Measurements from ENCODE around the gene TRAF3IP1. TPM values are rescaled to one million over a fixed set of nuclear protein-coding genes. Genes with fewer than 3 reads are reported as not detected.

TRAF3IP1 gene
- total and polyA plus RNA-seq, 2 donors = 9.6 to 13.6 TPM

GRCh38 chr2:238425979-238426567 lies 105.8 kb downstream of the TRAF3IP1 start:
- no peak for DNase-seq (ENCODE audit: extremely low spot score)

GRCh38 chr2:238426568-238427434 lies 106.5 kb downstream of the TRAF3IP1 start, which contains the start of gene ASB1:
Gene ASB1, plus strand, starts transcription at chr2:238426927. Its CDS starts 144 bp downstream, at chr2:238427071.
- H3K4me3 ChIP-seq (ENCODE audit: low read depth, low read length) = peak within 1 kb of the TSS; percentile 93

More at GRCh38 chr2:238425979-238426567, 105.8 kb downstream of the TRAF3IP1 start:
- Histone ChIP-seq H3K4me1 (ENCODE audit: insufficient read depth) (peaks cover 2% of the 10 kb centered on the region), H3K4me3 (ENCODE audit: low read depth, low read length) (peak overlapping the region; percentile 93), H3K27ac (ENCODE audit: low read depth) (peak overlapping the region; percentile 79), H3K36me3 (ENCODE audit: insufficient read depth) (no peaks in the 10 kb centered on the region)
- 3% methylated on average over 24 of the region's 24 CpGs for WGBS

GRCh38 chr2:238427435-238428162 lies 107.3 kb downstream of the TRAF3IP1 start:
- Histone ChIP-seq H3K27ac (ENCODE audit: low read depth) (peak overlapping the region; percentile 79), H3K4me3 (ENCODE audit: low read depth, low read length) (peak overlapping the region; percentile 93), H3K36me3 (ENCODE audit: insufficient read depth) (no peaks in the 10 kb centered on the region), H3K4me1 (ENCODE audit: insufficient read depth) (peaks cover 2% of the 10 kb centered on the region)
- DNase-seq (ENCODE audit: extremely low spot score) = no peak
- 7% methylated on average over 20 of the region's 20 CpGs for WGBS

More at GRCh38 chr2:238426568-238427434, 106.5 kb downstream of the TRAF3IP1 start, which contains the start of gene ASB1:
- Histone ChIP-seq H3K27ac (ENCODE audit: low read depth) (peak within 1 kb of the TSS; percentile 79), H3K36me3 (ENCODE audit: insufficient read depth) (no peaks in the 10 kb centered on the region), H3K4me1 (ENCODE audit: insufficient read depth) (peaks cover 2% of the 10 kb centered on the region)
- DNase-seq (ENCODE audit: extremely low spot score) = peak; percentile 33
- under 1% methylated on average over 104 of the region's 104 CpGs for WGBS

- DNase-seq (ENCODE audit: extremely low spot score) = no peak
- WGBS = 96% methylated on average over 8 of the region's 8 CpGs
- Histone ChIP-seq H3K4me1 (ENCODE audit: insufficient read depth) (peaks cover 2% of the 10 kb centered on the region), H3K27ac (ENCODE audit: low read depth) (no peak overlapping the region), H3K4me3 (ENCODE audit: low read depth, low read length) (no peak overlapping the region), H3K36me3 (ENCODE audit: insufficient read depth) (no peaks in the 10 kb centered on the region)
Observed at GRCh38 chr2:238428866-238429265, 108.5 kb downstream of the TRAF3IP1 start.

GRCh38 chr2:238430781-238431180 lies 110.5 kb downstream of the TRAF3IP1 start:
- peaks cover 2% of the 10 kb centered on the region for H3K36me3 ChIP-seq (ENCODE audit: insufficient read depth)
- WGBS = 99% methylated on average over 6 of the region's 6 CpGs
- DNase-seq (ENCODE audit: extremely low spot score) = no peak
- no peak overlapping the region for H3K4me3 ChIP-seq (ENCODE audit: low read depth, low read length)
- no peak overlapping the region for H3K27ac ChIP-seq (ENCODE audit: low read depth)
- peaks cover 2% of the 10 kb centered on the region for H3K4me1 ChIP-seq (ENCODE audit: insufficient read depth)

GRCh38 chr2:238431456-238431855 lies 111.1 kb downstream of the TRAF3IP1 start:
- Histone ChIP-seq H3K36me3 (ENCODE audit: insufficient read depth) (peaks cover 3% of the 10 kb centered on the region), H3K27ac (ENCODE audit: low read depth) (no peak overlapping the region), H3K4me1 (ENCODE audit: insufficient read depth) (no peaks in the 10 kb centered on the region), H3K4me3 (ENCODE audit: low read depth, low read length) (no peak overlapping the region)
- no peak for DNase-seq (ENCODE audit: extremely low spot score)
- WGBS = 74% methylated on average over 1 of the region's 1 CpG

GRCh38 chr2:238433300-238433915 lies 113.1 kb downstream of the TRAF3IP1 start:
- Histone ChIP-seq H3K27ac (ENCODE audit: low read depth) (no peak overlapping the region), H3K4me1 (ENCODE audit: insufficient read depth) (no peaks in the 10 kb centered on the region), H3K36me3 (ENCODE audit: insufficient read depth) (peaks cover 3% of the 10 kb centered on the region), H3K4me3 (ENCODE audit: low read depth, low read length) (no peak overlapping the region)
- 92% methylated on average over 14 of the region's 14 CpGs for WGBS
- DNase-seq (ENCODE audit: extremely low spot score) = no peak

- WGBS = 93% methylated on average over 13 of the region's 13 CpGs
- DNase-seq (ENCODE audit: extremely low spot score) = no peak
- no peak overlapping the region for H3K27ac ChIP-seq (ENCODE audit: low read depth)
- H3K36me3 ChIP-seq (ENCODE audit: insufficient read depth) = peaks cover 3% of the 10 kb centered on the region
- H3K4me3 ChIP-seq (ENCODE audit: low read depth, low read length) = no peak overlapping the region
- H3K4me1 ChIP-seq (ENCODE audit: insufficient read depth) = no peaks in the 10 kb centered on the region
Observed at GRCh38 chr2:238433941-238434845, 113.9 kb downstream of the TRAF3IP1 start.

GRCh38 chr2:238434846-238435751 lies 114.8 kb downstream of the TRAF3IP1 start:
- H3K4me1 ChIP-seq (ENCODE audit: insufficient read depth) = no peaks in the 10 kb centered on the region
- H3K27ac ChIP-seq (ENCODE audit: low read depth) = no peak overlapping the region
- peaks cover 3% of the 10 kb centered on the region for H3K36me3 ChIP-seq (ENCODE audit: insufficient read depth)
- H3K4me3 ChIP-seq (ENCODE audit: low read depth, low read length) = no peak overlapping the region
- 92% methylated on average over 24 of the region's 24 CpGs for WGBS
- no peak for DNase-seq (ENCODE audit: extremely low spot score)

GRCh38 chr2:238435752-238436096 lies 115.4 kb downstream of the TRAF3IP1 start:
- peaks cover 3% of the 10 kb centered on the region for H3K36me3 ChIP-seq (ENCODE audit: insufficient read depth)
- H3K27ac ChIP-seq (ENCODE audit: low read depth) = no peak overlapping the region
- H3K4me3 ChIP-seq (ENCODE audit: low read depth, low read length) = no peak overlapping the region
- 93% methylated on average over 20 of the region's 20 CpGs for WGBS
- no peaks in the 10 kb centered on the region for H3K4me1 ChIP-seq (ENCODE audit: insufficient read depth)
- DNase-seq (ENCODE audit: extremely low spot score) = no peak

- Histone ChIP-seq H3K27ac (ENCODE audit: low read depth) (no peak overlapping the region), H3K4me1 (ENCODE audit: insufficient read depth) (peaks cover 3% of the 10 kb centered on the region), H3K36me3 (ENCODE audit: insufficient read depth) (peaks cover 3% of the 10 kb centered on the region), H3K4me3 (ENCODE audit: low read depth, low read length) (no peak overlapping the region)
- no peak for DNase-seq (ENCODE audit: extremely low spot score)
- whole genome bisulfite sequencing = 74% methylated on average over 24 of the region's 24 CpGs
Observed at GRCh38 chr2:238438856-238439849, 118.8 kb downstream of the TRAF3IP1 start.

Data from urinary bladder (tissue), 4 donors.